Neural progenitor cell (in vitro differentiated cells): ENCODE data around the gene SCAF8.

Experiments used
- CTCF ChIP-seq: fragments of 200-600 bp; sonication (generic); IDR thresholded peaks from 2 replicates; pipeline ENCODE4 v1.5.1; 2017; ENCODE audit warnings: antibody characterized with exemption, mild to moderate bottlenecking
- EZH2 ChIP-seq: fragments of 200-600 bp; sonication (generic); IDR thresholded peaks from 2 replicates; pipeline ENCODE4 v1.6.1; 2017; ENCODE audit warnings: antibody characterized with exemption, mild to moderate bottlenecking, moderate library complexity
- EZH2phosphoT487 ChIP-seq: fragments of 200-600 bp; sonication (generic); IDR thresholded peaks from 2 replicates; pipeline ENCODE4 v1.6.1; 2017; ENCODE audit warnings: antibody characterized with exemption

GRCh38 chr6:154768280-154768679, 35.1 kb downstream of the SCAF8 start:
- TF ChIP-seq CTCF (no peak), EZH2 (no peak), EZH2phosphoT487 (no peak)
